ENCODE results near the gene ARMH4.

DNA sequence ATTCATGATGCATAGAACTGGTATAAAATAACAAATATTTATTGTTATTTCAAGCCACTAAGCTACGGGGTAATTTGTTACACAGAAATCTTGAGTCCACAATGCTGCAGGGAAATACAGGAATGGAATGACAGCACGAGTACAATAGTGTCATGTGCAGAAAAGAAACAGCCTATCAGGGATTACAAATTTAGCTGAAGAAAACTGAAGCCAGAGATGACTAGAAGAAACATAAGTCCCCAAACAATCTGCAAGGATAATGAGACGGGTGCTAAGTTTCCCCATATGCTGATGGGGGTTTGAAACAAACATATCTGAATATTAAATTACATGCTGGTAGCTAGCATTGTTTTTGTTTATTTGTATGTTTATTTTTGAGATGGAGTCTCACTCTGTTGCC is 8.9 kb downstream of the ARMH4 start:
- TF ChIP-seq, protein P1, sequence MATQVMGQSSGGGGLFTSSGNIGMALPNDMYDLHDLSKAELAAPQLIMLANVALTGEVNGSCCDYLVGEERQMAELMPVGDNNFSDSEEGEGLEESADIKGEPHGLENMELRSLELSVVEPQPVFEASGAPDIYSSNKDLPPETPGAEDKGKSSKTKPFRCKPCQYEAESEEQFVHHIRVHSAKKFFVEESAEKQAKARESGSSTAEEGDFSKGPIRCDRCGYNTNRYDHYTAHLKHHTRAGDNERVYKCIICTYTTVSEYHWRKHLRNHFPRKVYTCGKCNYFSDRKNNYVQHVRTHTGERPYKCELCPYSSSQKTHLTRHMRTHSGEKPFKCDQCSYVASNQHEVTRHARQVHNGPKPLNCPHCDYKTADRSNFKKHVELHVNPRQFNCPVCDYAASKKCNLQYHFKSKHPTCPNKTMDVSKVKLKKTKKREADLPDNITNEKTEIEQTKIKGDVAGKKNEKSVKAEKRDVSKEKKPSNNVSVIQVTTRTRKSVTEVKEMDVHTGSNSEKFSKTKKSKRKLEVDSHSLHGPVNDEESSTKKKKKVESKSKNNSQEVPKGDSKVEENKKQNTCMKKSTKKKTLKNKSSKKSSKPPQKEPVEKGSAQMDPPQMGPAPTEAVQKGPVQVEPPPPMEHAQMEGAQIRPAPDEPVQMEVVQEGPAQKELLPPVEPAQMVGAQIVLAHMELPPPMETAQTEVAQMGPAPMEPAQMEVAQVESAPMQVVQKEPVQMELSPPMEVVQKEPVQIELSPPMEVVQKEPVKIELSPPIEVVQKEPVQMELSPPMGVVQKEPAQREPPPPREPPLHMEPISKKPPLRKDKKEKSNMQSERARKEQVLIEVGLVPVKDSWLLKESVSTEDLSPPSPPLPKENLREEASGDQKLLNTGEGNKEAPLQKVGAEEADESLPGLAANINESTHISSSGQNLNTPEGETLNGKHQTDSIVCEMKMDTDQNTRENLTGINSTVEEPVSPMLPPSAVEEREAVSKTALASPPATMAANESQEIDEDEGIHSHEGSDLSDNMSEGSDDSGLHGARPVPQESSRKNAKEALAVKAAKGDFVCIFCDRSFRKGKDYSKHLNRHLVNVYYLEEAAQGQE (IDR thresholded peaks at IDR 0.05), result no peak
- TF ChIP-seq, protein P2, sequence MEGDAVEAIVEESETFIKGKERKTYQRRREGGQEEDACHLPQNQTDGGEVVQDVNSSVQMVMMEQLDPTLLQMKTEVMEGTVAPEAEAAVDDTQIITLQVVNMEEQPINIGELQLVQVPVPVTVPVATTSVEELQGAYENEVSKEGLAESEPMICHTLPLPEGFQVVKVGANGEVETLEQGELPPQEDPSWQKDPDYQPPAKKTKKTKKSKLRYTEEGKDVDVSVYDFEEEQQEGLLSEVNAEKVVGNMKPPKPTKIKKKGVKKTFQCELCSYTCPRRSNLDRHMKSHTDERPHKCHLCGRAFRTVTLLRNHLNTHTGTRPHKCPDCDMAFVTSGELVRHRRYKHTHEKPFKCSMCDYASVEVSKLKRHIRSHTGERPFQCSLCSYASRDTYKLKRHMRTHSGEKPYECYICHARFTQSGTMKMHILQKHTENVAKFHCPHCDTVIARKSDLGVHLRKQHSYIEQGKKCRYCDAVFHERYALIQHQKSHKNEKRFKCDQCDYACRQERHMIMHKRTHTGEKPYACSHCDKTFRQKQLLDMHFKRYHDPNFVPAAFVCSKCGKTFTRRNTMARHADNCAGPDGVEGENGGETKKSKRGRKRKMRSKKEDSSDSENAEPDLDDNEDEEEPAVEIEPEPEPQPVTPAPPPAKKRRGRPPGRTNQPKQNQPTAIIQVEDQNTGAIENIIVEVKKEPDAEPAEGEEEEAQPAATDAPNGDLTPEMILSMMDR (IDR thresholded peaks at IDR 0.05; ENCODE audit: low read depth, low read length, missing input control), result no peak
- TF ChIP-seq TAF1 (conservative IDR thresholded peaks at IDR 0.05), result no peak
- TF ChIP-seq, protein P3, sequence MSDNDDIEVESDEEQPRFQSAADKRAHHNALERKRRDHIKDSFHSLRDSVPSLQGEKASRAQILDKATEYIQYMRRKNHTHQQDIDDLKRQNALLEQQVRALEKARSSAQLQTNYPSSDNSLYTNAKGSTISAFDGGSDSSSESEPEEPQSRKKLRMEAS (IDR thresholded peaks at IDR 0.05), result no peak
- TF ChIP-seq YY1 (IDR thresholded peaks at IDR 0.05), result no peak
- TF ChIP-seq RAD21 (IDR thresholded peaks at IDR 0.05), result no peak
- no peak for TF ChIP-seq NR2F2 (IDR thresholded peaks at IDR 0.05)

All from liver (tissue), 3 donors.